Thyroid gland (tissue), 4 donors: ENCODE measurements around the gene FOXN4.

Source experiments
- CTCF ChIP-seq, 6 experiments: fragments of 200-600 bp in 3 of 6; fragments of 450-650 bp in 3 of 6; sonication (generic) in 3 of 6; IDR thresholded peaks; one replicate each; pipeline ENCODE4 v1.5.1; 2016 to 2019; ENCODE audit warnings: antibody characterized with exemption in 6 of 6, mild to moderate bottlenecking in 2 of 6, inconsistent platforms in 1 of 6, moderate library complexity in 1 of 6
- POLR2A ChIP-seq, 2 donors: fragments of 450-650 bp; IDR thresholded peaks; one replicate each; pipeline ENCODE4 v1.6.1; 2017; ENCODE audit warnings: antibody characterized with exemption in 2 of 2, mild to moderate bottlenecking in 2 of 2, moderate library complexity in 1 of 2

- no peak for TF ChIP-seq CTCF (IDR thresholded peaks at IDR 0.05)
- TF ChIP-seq POLR2A (IDR thresholded peaks at IDR 0.05) = no peak
These were observed 42.8 kb downstream of the FOXN4 start for GRCh38 chr12:109266106-109266879.
